COLO668 (cell line): ENCODE results near the gene UNC13C.

ENCODE experiments used
- DNase-seq: peaks from one replicate; lab custom pipeline; 2025; ENCODE audit not compliant: unreplicated experiment; lab: John Stamatoyannopoulos, UW

UNC13C gene

GRCh38 chr15:54619180-54619579 is 640.9 kb downstream of the UNC13C start:
- DNase-seq = no peak

GRCh38 chr15:54620916-54621315 is 642.7 kb downstream of the UNC13C start:
- DNase-seq = no peak

- no peak for DNase-seq
Observed at GRCh38 chr15:54636147-54636546, 657.9 kb downstream of the UNC13C start.

GRCh38 chr15:54638666-54639065 is 660.4 kb downstream of the UNC13C start:
- no peak for DNase-seq

GRCh38 chr15:54640873-54641272 is 662.6 kb downstream of the UNC13C start:
- no peak for DNase-seq

GRCh38 chr15:54644796-54645195 is 666.6 kb downstream of the UNC13C start:
- no peak for DNase-seq

- DNase-seq = no peak
Observed at GRCh38 chr15:54659646-54660045, 681.4 kb downstream of the UNC13C start.

- DNase-seq = no peak
Observed at GRCh38 chr15:54660356-54660755, 682.1 kb downstream of the UNC13C start.

- DNase-seq = no peak
Observed at GRCh38 chr15:54675241-54675640, 697.0 kb downstream of the UNC13C start.

GRCh38 chr15:54681584-54681983 is 703.3 kb downstream of the UNC13C start:
- DNase-seq = no peak
